Esophagus squamous epithelium (tissue), 4 donors: ENCODE data around the gene DAND5.

ENCODE experiments used
- POLR2A ChIP-seq, 4 donors: fragments of 450-650 bp; IDR thresholded peaks; one replicate each; pipeline ENCODE4 v1.6.1; 2017; ENCODE audit warnings: antibody characterized with exemption in 4 of 4, mild to moderate bottlenecking in 4 of 4, moderate library complexity in 3 of 4
- TF ChIP-seq, protein P1 (sequence below), 6 experiments: fragments of 450-650 bp in 4 of 6; fragments of 200-600 bp in 2 of 6; sonication (generic) in 2 of 6; IDR thresholded peaks; one replicate each; pipeline ENCODE4 v1.5.1; 2016 to 2019; ENCODE audit warnings: antibody characterized with exemption in 6 of 6, mild to moderate bottlenecking in 4 of 6, moderate library complexity in 4 of 6

DNA sequence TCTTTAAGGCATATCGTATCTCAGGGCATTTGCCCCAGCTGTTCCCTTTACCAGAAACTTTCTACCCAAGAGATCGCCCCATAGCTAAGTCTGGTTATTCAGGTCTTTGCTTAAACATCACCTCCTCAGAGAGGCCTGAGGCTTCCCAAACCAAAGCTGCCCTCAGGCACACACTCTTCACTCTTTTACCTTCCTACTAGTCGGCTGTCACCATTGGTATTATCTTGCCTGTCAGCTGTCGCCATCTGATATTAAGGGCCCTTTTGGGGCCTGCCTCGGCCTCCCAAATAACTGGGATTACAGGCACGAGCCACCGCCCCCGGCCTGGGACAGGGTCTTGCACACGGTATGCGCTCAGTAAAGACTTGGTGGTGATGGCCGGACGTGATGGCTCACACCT lies 13.4 kb upstream of the DAND5 start:
- TF ChIP-seq, protein P1, sequence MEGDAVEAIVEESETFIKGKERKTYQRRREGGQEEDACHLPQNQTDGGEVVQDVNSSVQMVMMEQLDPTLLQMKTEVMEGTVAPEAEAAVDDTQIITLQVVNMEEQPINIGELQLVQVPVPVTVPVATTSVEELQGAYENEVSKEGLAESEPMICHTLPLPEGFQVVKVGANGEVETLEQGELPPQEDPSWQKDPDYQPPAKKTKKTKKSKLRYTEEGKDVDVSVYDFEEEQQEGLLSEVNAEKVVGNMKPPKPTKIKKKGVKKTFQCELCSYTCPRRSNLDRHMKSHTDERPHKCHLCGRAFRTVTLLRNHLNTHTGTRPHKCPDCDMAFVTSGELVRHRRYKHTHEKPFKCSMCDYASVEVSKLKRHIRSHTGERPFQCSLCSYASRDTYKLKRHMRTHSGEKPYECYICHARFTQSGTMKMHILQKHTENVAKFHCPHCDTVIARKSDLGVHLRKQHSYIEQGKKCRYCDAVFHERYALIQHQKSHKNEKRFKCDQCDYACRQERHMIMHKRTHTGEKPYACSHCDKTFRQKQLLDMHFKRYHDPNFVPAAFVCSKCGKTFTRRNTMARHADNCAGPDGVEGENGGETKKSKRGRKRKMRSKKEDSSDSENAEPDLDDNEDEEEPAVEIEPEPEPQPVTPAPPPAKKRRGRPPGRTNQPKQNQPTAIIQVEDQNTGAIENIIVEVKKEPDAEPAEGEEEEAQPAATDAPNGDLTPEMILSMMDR (IDR thresholded peaks at IDR 0.05), result no peak
- TF ChIP-seq POLR2A (IDR thresholded peaks at IDR 0.05), result no peak
